CD14-positive monocyte (primary cell): Measurements from ENCODE around the gene PRPF19. TPM values are rescaled to one million over a fixed set of nuclear protein-coding genes. Genes with fewer than 3 reads are reported as not detected.

ENCODE experiments used
- DNase-seq, 3 donors: peaks; one replicate each; pipeline ENCODE4 v3.0.0-alpha.2; 2011 to 2022
- H2AFZ ChIP-seq: 2 replicates; pipeline ENCODE4 v1.6.0; 2012; ENCODE audit warnings: mild to moderate bottlenecking, low read depth, low read length, inconsistent platforms; ENCODE audit not compliant: insufficient read depth, poor library complexity, severe bottlenecking
- H3K27ac ChIP-seq, 2 donors: 1 replicate in 1 of 2; 2 replicates in 1 of 2; pipeline ENCODE4 v1.5.1; 2012 to 2013; ENCODE audit warnings: low read length in 2 of 2, control low read depth in 1 of 2, inconsistent platforms in 1 of 2, low read depth in 1 of 2, mild to moderate bottlenecking in 1 of 2
- H3K27me3 ChIP-seq, 2 donors: one replicate each; pipeline versions ENCODE4 v1.6.0 to v1.6.1; 2011 to 2013; ENCODE audit warnings: low read length in 2 of 2; ENCODE audit not compliant: control insufficient read depth in 2 of 2, insufficient read depth in 2 of 2
- H3K36me3 ChIP-seq, 2 donors: replicated peaks in 1 of 2; 1 replicate in 1 of 2; 2 replicates in 1 of 2; pipeline versions ENCODE4 v1.5.1 to v1.6.1; 2012 to 2013; ENCODE audit warnings: low read length in 2 of 2, control low read depth in 1 of 2, inconsistent platforms in 1 of 2, mild to moderate bottlenecking in 1 of 2; ENCODE audit not compliant: insufficient read depth in 2 of 2, control insufficient read depth in 1 of 2
- H3K4me1 ChIP-seq, 2 donors: 1 replicate in 1 of 2; 2 replicates in 1 of 2; pipeline versions ENCODE4 v1.5.1 to v1.6.1; 2012 to 2013; ENCODE audit warnings: low read length in 2 of 2, control low read depth in 1 of 2, inconsistent platforms in 1 of 2, mild to moderate bottlenecking in 1 of 2, moderate library complexity in 1 of 2; ENCODE audit not compliant: insufficient read depth in 2 of 2, control insufficient read depth in 1 of 2
- H3K4me2 ChIP-seq: replicated peaks from 2 replicates; pipeline ENCODE3; 2012; ENCODE audit warnings: low read length, moderate library complexity, mild to moderate bottlenecking; ENCODE audit not compliant: poor library complexity, severe bottlenecking; ENCODE audit errors: extremely low read depth
- H3K4me3 ChIP-seq, 3 experiments: fragments of 200-600 bp in 1 of 3; sonication (generic) in 1 of 3; replicated peaks in 1 of 3; 1 replicate in 2 of 3; 2 replicates in 1 of 3; pipeline ENCODE4 v1.5.1; 2011 to 2013; ENCODE audit warnings: low read length in 3 of 3, mild to moderate bottlenecking in 3 of 3, control low read depth in 2 of 3, low read depth in 2 of 3, inconsistent platforms in 1 of 3, moderate library complexity in 1 of 3
- H3K79me2 ChIP-seq: 2 replicates; pipeline ENCODE4 v1.6.0; 2012; ENCODE audit warnings: mild to moderate bottlenecking, control low read depth, inconsistent platforms, low read length, moderate library complexity; ENCODE audit not compliant: insufficient read depth
- H3K9ac ChIP-seq: 2 replicates; pipeline ENCODE4 v1.6.0; 2017; ENCODE audit warnings: low read length, mild to moderate bottlenecking; ENCODE audit not compliant: insufficient read depth, poor library complexity, severe bottlenecking
- H3K9me3 ChIP-seq, 2 donors: replicated peaks in 1 of 2; 1 replicate in 1 of 2; 2 replicates in 1 of 2; pipeline versions ENCODE4 v1.5.1 to v1.6.1; 2012 to 2013; ENCODE audit warnings: low read length in 2 of 2, control low read depth in 1 of 2; ENCODE audit not compliant: control insufficient read depth in 1 of 2, insufficient read depth in 1 of 2
- H4K20me1 ChIP-seq: 2 replicates; pipeline ENCODE4 v1.6.0; 2012; ENCODE audit warnings: mild to moderate bottlenecking, low read length, control low read depth, moderate library complexity; ENCODE audit not compliant: insufficient read depth
- H3K27ac Mint-ChIP-seq, 7 donors: one replicate each; pipeline ENCODE4 v1.8.0; 2020; ENCODE audit warnings: mild to moderate bottlenecking in 7 of 7, mixed read lengths in 7 of 7, moderate library complexity in 6 of 7, inconsistent platforms in 2 of 7
- H3K27me3 Mint-ChIP-seq, 3 donors: one replicate each; pipeline ENCODE4 v1.8.0; 2021 to 2022; ENCODE audit warnings: low read depth in 3 of 3, mild to moderate bottlenecking in 3 of 3, mixed read lengths in 3 of 3, moderate library complexity in 3 of 3, inconsistent platforms in 1 of 3
- H3K36me3 Mint-ChIP-seq, 2 donors: one replicate each; pipeline ENCODE4 v1.8.0; 2020; ENCODE audit warnings: mixed read lengths in 2 of 2, inconsistent platforms in 1 of 2, mild to moderate bottlenecking in 1 of 2
- H3K4me1 Mint-ChIP-seq: one replicate; pipeline ENCODE4 v1.8.0; 2020; ENCODE audit warnings: mild to moderate bottlenecking, mixed read lengths
- H3K4me3 Mint-ChIP-seq, 2 donors: one replicate each; pipeline ENCODE4 v1.8.0; 2020; ENCODE audit warnings: mild to moderate bottlenecking in 2 of 2, mixed read lengths in 2 of 2, moderate library complexity in 1 of 2
- H3K9me3 Mint-ChIP-seq, 7 donors: one replicate each; pipeline ENCODE4 v1.8.0; 2020 to 2022; ENCODE audit warnings: mixed read lengths in 7 of 7, mild to moderate bottlenecking in 6 of 7, moderate library complexity in 6 of 7, inconsistent platforms in 2 of 7
- CTCF ChIP-seq: fragments of 200-600 bp; IDR thresholded peaks from one replicate; pipeline ENCODE4 v1.8.0; 2022; ENCODE audit warnings: antibody characterized with exemption, mild to moderate bottlenecking
- WGBS: methylation state at CpG from one replicate; pipeline ENCODE4 v1.1.5; 2013; ENCODE audit warnings: missing lambda C conversion rate; ENCODE audit not compliant: insufficient coverage; 5-methylcytosine and 5-hydroxymethylcytosine counted together
- intact Hi-C, 2 donors: fragments of 100-400 bp; cut with micrococcal nuclease; formaldehyde crosslinking; loops; one replicate each; pipeline versions ENCODE4 v1.15.0 to v1.15.1; 2023
- polyA plus RNA-seq, 3 donors: library from polyadenylated mRNA; depleted of rRNA in 1 of 3; unstranded in 2 of 3; stranded (reverse) in 1 of 3; fragments of 300-500 nt in 2 of 3; fragments of >200 nt in 1 of 3; fragmentation: Illumina TruSeq in 2 of 3; gene quantifications; 1 replicate in 2 of 3; 2 replicates in 1 of 3; pipeline ENCODE4 v1.2.3, GENCODE V29; 2012 to 2021

The PRPF19 gene
- polyA plus RNA-seq, 3 donors = 7.8 to 33.2 (median 12.2) TPM

- H3K4me3 Mint-ChIP-seq = peak overlapping the region in 1 of 2 donors; percentile 62
- Histone ChIP-seq H2AFZ (no peak overlapping the region), H3K9ac (no peak overlapping the region), H3K4me3 (no peak overlapping the region), H4K20me1 (no peaks in the 10 kb centered on the region), H3K36me3 (peaks cover 26 to 58% of the 10 kb centered on the region in 2 donors), H3K79me2 (no peaks in the 10 kb centered on the region), H3K4me1 (peaks cover 11 to 12% of the 10 kb centered on the region in 2 donors), H3K27ac (peak overlapping the region in 1 of 2 donors; percentile 61), H3K27me3 (no peaks in the 10 kb centered on the region), H3K4me2 (no peak overlapping the region), H3K9me3 (no peaks in the 10 kb centered on the region)
- peak overlapping the region in 6 of 7 donors; percentile 7 to 74 (median 49) for H3K27ac Mint-ChIP-seq
- intact Hi-C loops = loop anchor here in 1 of 2 donors (5.0 kb wide), 1 partner anchor 58 kb away; no protein-coding TSS in a partner anchor
- H3K27me3 Mint-ChIP-seq = no peaks in the 10 kb centered on the region
- TF ChIP-seq CTCF = no peak
- no CpG with 5 or more reads among the region's 5 CpGs for WGBS
- H3K9me3 Mint-ChIP-seq = peaks cover 0 to 2% (median 0%) of the 10 kb centered on the region in 7 donors
- DNase-seq = no peak
- peaks cover 52 to 61% of the 10 kb centered on the region in 2 donors for H3K36me3 Mint-ChIP-seq
- peaks cover 21% of the 10 kb centered on the region for H3K4me1 Mint-ChIP-seq
Measured at GRCh38 chr11:60890696-60891095, 15.7 kb downstream of the PRPF19 start.

- H3K4me3 Mint-ChIP-seq = no peak overlapping the region
- H2AFZ ChIP-seq = no peak overlapping the region
- no peak overlapping the region for H3K9ac ChIP-seq
- H3K27me3 Mint-ChIP-seq = no peaks in the 10 kb centered on the region
- H3K4me3 ChIP-seq = no peak overlapping the region
- H3K36me3 ChIP-seq = peaks cover 23 to 50% of the 10 kb centered on the region in 2 donors
- TF ChIP-seq CTCF = no peak
- no peaks in the 10 kb centered on the region for H3K9me3 ChIP-seq
- peaks cover 11 to 12% of the 10 kb centered on the region in 2 donors for H3K4me1 ChIP-seq
- H3K27me3 ChIP-seq = no peaks in the 10 kb centered on the region
- WGBS = 42% methylated on average over 6 of the region's 6 CpGs
- no peaks in the 10 kb centered on the region for H4K20me1 ChIP-seq
- peaks cover 24% of the 10 kb centered on the region for H3K4me1 Mint-ChIP-seq
- peaks cover 46 to 53% of the 10 kb centered on the region in 2 donors for H3K36me3 Mint-ChIP-seq
- no peaks in the 10 kb centered on the region for H3K79me2 ChIP-seq
- H3K4me2 ChIP-seq = no peak overlapping the region
- H3K27ac ChIP-seq = peak overlapping the region in 1 of 2 donors; percentile 61
- H3K27ac Mint-ChIP-seq = peak overlapping the region in 4 of 7 donors; percentile 6 to 71 (median 32)
- H3K9me3 Mint-ChIP-seq = peaks cover 0 to 2% (median 0%) of the 10 kb centered on the region in 7 donors
- DNase-seq = no peak
- intact Hi-C loops = loop anchor here in 1 of 2 donors (5.0 kb wide), 1 partner anchor 58 kb away; no protein-coding TSS in a partner anchor
Measured at GRCh38 chr11:60889869-60890311, 16.5 kb downstream of the PRPF19 start.
